GM12878 (cell line): ENCODE data around the gene NPC1. TPM values are rescaled to one million over a fixed set of nuclear protein-coding genes. Genes with fewer than 3 reads are reported as not detected.

Experiments used
- BCL11A ChIP-seq: IDR thresholded peaks from 2 replicates; pipeline ENCODE4 v1.6.1; 2011; ENCODE audit warnings: low read depth, low read length
- CHD1 ChIP-seq: IDR thresholded peaks from 2 replicates; pipeline ENCODE4 v1.6.1; 2012; ENCODE audit warnings: low read depth, low read length, improper control_type of control experiment
- EP300 ChIP-seq, 2 experiments: fragments of 150-350 bp in 1 of 2; IDR thresholded peaks; 2 replicates each; pipeline ENCODE4 v1.6.1; 2011 to 2012; ENCODE audit warnings: low read depth in 2 of 2, low read length in 2 of 2, borderline replicate concordance in 1 of 2, improper control_type of control experiment in 1 of 2, inconsistent platforms in 1 of 2; ENCODE audit not compliant: control insufficient read depth in 1 of 2
- JUNB ChIP-seq: IDR thresholded peaks from 2 replicates; pipeline ENCODE4 v1.6.1; 2016; ENCODE audit warnings: antibody characterized with exemption, mild to moderate bottlenecking
- MEF2A ChIP-seq: IDR thresholded peaks from 2 replicates; pipeline ENCODE4 v1.6.1; 2011; ENCODE audit warnings: low read depth, mild to moderate bottlenecking, low read length, moderate library complexity; ENCODE audit not compliant: insufficient read depth
- NR2C2 ChIP-seq: IDR thresholded peaks from 2 replicates; pipeline ENCODE4 v1.6.1; 2011; ENCODE audit warnings: borderline replicate concordance, low read depth; ENCODE audit not compliant: control insufficient read depth, insufficient read length
- RUNX3 ChIP-seq: IDR thresholded peaks from 2 replicates; pipeline ENCODE4 v1.6.1; 2012; ENCODE audit warnings: low read length, inconsistent platforms
- SUZ12 ChIP-seq: fragments of 200-600 bp; sonication (generic); IDR thresholded peaks from one replicate; pipeline ENCODE4 v1.6.1; 2018; ENCODE audit warnings: antibody characterized with exemption, mild to moderate bottlenecking; ENCODE audit not compliant: unreplicated experiment
- TARDBP ChIP-seq: IDR thresholded peaks from 2 replicates; pipeline ENCODE4 v1.6.1; 2016; ENCODE audit warnings: borderline replicate concordance
- ZNF274 ChIP-seq: IDR thresholded peaks from one replicate; pipeline ENCODE4 v1.8.0; 2011; ENCODE audit not compliant: insufficient read length, insufficient read depth
- polyA plus RNA-seq, 11 experiments: library from polyadenylated mRNA; depleted of rRNA in 4 of 11; unstranded in 6 of 11; stranded (reverse) in 5 of 11; fragments of >200 nt; fragmentation: Nextera tagmentation in 4 of 11; fragmentation: Illumina TruSeq in 1 of 11; extraction: Ambion mirVana in 4 of 11; extraction: Trizol in 1 of 11; gene quantifications; 1 replicate in 1 of 11; 2 replicates in 10 of 11; pipeline versions ENCODE4 v1.2.1 to v1.2.3, GENCODE V29; 2011 to 2016; ENCODE audit warnings: inconsistent platforms in 2 of 11, missing spikeins in 2 of 11, low read depth in 1 of 11
- total RNA-seq, 4 experiments: library from RNA; depleted of rRNA in 3 of 4; stranded (reverse); fragments of >200 nt in 3 of 4; fragmentation: Illumina TruSeq in 1 of 4; extraction: Trizol in 1 of 4; gene quantifications; 2 replicates each; pipeline versions ENCODE4 v1.2.1 to v1.2.3, GENCODE V29; 2013 to 2021
- TF ChIP-seq, protein P1 (sequence below): fragments of 450-650 bp; IDR thresholded peaks from 2 replicates; pipeline ENCODE4 v1.6.1; 2016; ENCODE audit warnings: mild to moderate bottlenecking
- TF ChIP-seq, protein P2 (sequence below): fragments of 450-650 bp; IDR thresholded peaks from 2 replicates; pipeline ENCODE4 v1.6.1; 2017; ENCODE audit warnings: antibody characterized with exemption, mild to moderate bottlenecking, moderate library complexity
- TF ChIP-seq, protein P3 (sequence below): fragments of 450-650 bp; IDR thresholded peaks from 2 replicates; pipeline ENCODE4 v1.6.1; 2017; ENCODE audit warnings: mild to moderate bottlenecking, moderate library complexity
- TF ChIP-seq, protein P4 (sequence below): IDR thresholded peaks from 2 replicates; pipeline ENCODE4 v1.6.1; 2012; ENCODE audit warnings: low read length, inconsistent platforms

NPC1 gene
- total and polyA plus RNA-seq, 10 of the 15 experiments (the other 5 are each of a cell fraction or from before 2014, with no cell fraction given), result 10.1 to 45.2 (median 19.4) TPM

DNA sequence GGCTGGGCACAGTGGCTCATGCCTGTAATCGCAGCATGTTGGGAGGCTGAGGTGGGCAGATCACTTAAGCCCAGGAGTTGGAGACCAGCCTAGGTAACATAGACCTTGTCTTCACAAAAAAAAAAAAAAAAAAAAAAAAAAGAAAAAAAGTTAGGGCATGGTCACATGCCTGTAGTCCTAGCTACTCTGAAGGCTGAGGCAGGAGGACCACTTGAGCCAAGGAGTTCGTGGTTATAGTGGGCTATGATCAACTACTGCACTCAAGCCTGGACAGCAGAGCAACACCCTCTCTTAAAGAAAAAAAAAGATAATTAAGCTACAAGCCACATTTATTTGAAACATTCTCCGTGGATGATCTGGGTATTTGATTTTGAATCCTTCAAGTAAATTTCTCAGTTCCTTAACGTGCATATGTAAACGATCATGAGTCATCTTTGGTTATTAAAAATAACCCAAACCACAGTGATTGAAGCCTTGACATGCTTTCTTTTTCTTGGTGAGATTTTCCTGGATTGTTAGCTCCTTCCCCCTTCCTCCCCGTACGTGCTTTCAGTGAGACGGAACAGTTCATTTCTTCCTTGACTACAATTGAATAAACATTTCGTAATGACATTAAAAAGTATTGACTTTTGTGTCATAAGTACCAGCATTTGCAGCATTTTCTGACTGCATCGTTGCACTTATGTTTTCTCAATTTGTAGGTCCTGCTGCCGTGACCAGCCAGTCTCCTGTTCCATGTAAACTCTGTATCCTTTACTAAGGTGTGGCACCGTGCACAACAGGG lies 62.7 kb downstream of the NPC1 start (continued):
- TF ChIP-seq SUZ12 (no peak), MEF2A (peak; percentile 77; the same call in 1 of the 2 replicates), EP300 (IDR thresholded peaks at IDR 0.05; ENCODE audit: borderline replicate concordance in 1 of 2, control insufficient read depth in 1 of 2, low read depth in 2 of 2, low read length in 2 of 2) (0 out of 4 replicates have a peak, but pooled peaks of 1 of the 2 experiments have one; percentile 22), CHD1 (no peak), ZNF274 (no peak), JUNB (peak; percentile 51), BCL11A (0 out of 2 replicates have a peak, but pooled peaks have one; percentile 11), RUNX3 (peak; percentile 83), TARDBP (no peak), NR2C2 (no peak)
- TF ChIP-seq, protein P1, sequence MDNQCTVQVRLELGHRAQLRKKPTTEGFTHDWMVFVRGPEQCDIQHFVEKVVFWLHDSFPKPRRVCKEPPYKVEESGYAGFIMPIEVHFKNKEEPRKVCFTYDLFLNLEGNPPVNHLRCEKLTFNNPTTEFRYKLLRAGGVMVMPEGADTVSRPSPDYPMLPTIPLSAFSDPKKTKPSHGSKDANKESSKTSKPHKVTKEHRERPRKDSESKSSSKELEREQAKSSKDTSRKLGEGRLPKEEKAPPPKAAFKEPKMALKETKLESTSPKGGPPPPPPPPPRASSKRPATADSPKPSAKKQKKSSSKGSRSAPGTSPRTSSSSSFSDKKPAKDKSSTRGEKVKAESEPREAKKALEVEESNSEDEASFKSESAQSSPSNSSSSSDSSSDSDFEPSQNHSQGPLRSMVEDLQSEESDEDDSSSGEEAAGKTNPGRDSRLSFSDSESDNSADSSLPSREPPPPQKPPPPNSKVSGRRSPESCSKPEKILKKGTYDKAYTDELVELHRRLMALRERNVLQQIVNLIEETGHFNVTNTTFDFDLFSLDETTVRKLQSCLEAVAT, result 0 out of 2 replicates have a peak, but pooled peaks have one; percentile 20
- TF ChIP-seq, protein P2, sequence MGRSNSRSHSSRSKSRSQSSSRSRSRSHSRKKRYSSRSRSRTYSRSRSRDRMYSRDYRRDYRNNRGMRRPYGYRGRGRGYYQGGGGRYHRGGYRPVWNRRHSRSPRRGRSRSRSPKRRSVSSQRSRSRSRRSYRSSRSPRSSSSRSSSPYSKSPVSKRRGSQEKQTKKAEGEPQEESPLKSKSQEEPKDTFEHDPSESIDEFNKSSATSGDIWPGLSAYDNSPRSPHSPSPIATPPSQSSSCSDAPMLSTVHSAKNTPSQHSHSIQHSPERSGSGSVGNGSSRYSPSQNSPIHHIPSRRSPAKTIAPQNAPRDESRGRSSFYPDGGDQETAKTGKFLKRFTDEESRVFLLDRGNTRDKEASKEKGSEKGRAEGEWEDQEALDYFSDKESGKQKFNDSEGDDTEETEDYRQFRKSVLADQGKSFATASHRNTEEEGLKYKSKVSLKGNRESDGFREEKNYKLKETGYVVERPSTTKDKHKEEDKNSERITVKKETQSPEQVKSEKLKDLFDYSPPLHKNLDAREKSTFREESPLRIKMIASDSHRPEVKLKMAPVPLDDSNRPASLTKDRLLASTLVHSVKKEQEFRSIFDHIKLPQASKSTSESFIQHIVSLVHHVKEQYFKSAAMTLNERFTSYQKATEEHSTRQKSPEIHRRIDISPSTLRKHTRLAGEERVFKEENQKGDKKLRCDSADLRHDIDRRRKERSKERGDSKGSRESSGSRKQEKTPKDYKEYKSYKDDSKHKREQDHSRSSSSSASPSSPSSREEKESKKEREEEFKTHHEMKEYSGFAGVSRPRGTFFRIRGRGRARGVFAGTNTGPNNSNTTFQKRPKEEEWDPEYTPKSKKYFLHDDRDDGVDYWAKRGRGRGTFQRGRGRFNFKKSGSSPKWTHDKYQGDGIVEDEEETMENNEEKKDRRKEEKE, result no peak
- TF ChIP-seq, protein P3, sequence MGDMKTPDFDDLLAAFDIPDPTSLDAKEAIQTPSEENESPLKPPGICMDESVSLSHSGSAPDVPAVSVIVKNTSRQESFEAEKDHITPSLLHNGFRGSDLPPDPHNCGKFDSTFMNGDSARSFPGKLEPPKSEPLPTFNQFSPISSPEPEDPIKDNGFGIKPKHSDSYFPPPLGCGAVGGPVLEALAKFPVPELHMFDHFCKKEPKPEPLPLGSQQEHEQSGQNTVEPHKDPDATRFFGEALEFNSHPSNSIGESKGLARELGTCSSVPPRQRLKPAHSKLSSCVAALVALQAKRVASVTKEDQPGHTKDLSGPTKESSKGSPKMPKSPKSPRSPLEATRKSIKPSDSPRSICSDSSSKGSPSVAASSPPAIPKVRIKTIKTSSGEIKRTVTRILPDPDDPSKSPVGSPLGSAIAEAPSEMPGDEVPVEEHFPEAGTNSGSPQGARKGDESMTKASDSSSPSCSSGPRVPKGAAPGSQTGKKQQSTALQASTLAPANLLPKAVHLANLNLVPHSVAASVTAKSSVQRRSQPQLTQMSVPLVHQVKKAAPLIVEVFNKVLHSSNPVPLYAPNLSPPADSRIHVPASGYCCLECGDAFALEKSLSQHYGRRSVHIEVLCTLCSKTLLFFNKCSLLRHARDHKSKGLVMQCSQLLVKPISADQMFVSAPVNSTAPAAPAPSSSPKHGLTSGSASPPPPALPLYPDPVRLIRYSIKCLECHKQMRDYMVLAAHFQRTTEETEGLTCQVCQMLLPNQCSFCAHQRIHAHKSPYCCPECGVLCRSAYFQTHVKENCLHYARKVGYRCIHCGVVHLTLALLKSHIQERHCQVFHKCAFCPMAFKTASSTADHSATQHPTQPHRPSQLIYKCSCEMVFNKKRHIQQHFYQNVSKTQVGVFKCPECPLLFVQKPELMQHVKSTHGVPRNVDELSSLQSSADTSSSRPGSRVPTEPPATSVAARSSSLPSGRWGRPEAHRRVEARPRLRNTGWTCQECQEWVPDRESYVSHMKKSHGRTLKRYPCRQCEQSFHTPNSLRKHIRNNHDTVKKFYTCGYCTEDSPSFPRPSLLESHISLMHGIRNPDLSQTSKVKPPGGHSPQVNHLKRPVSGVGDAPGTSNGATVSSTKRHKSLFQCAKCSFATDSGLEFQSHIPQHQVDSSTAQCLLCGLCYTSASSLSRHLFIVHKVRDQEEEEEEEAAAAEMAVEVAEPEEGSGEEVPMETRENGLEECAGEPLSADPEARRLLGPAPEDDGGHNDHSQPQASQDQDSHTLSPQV, result no peak
- TF ChIP-seq, protein P4, sequence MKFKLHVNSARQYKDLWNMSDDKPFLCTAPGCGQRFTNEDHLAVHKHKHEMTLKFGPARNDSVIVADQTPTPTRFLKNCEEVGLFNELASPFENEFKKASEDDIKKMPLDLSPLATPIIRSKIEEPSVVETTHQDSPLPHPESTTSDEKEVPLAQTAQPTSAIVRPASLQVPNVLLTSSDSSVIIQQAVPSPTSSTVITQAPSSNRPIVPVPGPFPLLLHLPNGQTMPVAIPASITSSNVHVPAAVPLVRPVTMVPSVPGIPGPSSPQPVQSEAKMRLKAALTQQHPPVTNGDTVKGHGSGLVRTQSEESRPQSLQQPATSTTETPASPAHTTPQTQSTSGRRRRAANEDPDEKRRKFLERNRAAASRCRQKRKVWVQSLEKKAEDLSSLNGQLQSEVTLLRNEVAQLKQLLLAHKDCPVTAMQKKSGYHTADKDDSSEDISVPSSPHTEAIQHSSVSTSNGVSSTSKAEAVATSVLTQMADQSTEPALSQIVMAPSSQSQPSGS, result peak; percentile 63; the same call in 1 of the 2 replicates
